ENCODE data around the gene CCDC187. TPM values are rescaled to one million over a fixed set of nuclear protein-coding genes. Genes with fewer than 3 reads are reported as not detected.

CCDC187 gene
- total RNA-seq, 4 donors from 2014 or later = 0.20 TPM; not detected in 3

- 64 to 75% methylated on average over 3 of the region's 4 CpGs for WGBS, 2 donors
- peaks cover 0 to 13% (median 4%) of the 10 kb centered on the region in 4 donors for H3K4me1 ChIP-seq
Measured at GRCh38 chr9:136259517-136259813, 44.4 kb downstream of the CCDC187 start.

GRCh38 chr9:136258786-136259516, 44.9 kb downstream of the CCDC187 start:
- no peak overlapping the region for H3K27ac ChIP-seq
- H3K4me1 ChIP-seq = peaks cover 0 to 15% (median 4%) of the 10 kb centered on the region in 4 donors
- WGBS, 2 donors = 77 to 80% methylated on average over 22 of the region's 22 CpGs
- H3K27me3 ChIP-seq = peaks cover 0 to 13% of the 10 kb centered on the region in 2 donors
- H3K36me3 ChIP-seq = no peaks in the 10 kb centered on the region
- no peak for DNase-seq (ENCODE audit: low spot score in 2 of 2)
- TF ChIP-seq POLR2A (IDR thresholded peaks at IDR 0.05) (no peak), CTCF (IDR thresholded peaks at IDR 0.05) (no peak), EP300 (IDR thresholded peaks at IDR 0.05) (no peak)
- no peaks in the 10 kb centered on the region for H3K9me3 ChIP-seq
- H3K4me3 ChIP-seq = no peak overlapping the region

More at GRCh38 chr9:136259517-136259813, 44.4 kb downstream of the CCDC187 start:
- H3K27ac ChIP-seq = no peak overlapping the region
- H3K4me3 ChIP-seq = no peak overlapping the region
- no peak for DNase-seq (ENCODE audit: low spot score in 2 of 2)
- no peak for TF ChIP-seq EP300 (IDR thresholded peaks at IDR 0.05)
- no peak for TF ChIP-seq POLR2A (IDR thresholded peaks at IDR 0.05)
- TF ChIP-seq CTCF (IDR thresholded peaks at IDR 0.05) = no peak
- no peaks in the 10 kb centered on the region for H3K9me3 ChIP-seq
- H3K27me3 ChIP-seq = peaks cover 0 to 13% of the 10 kb centered on the region in 2 donors
- no peaks in the 10 kb centered on the region for H3K36me3 ChIP-seq

DNA sequence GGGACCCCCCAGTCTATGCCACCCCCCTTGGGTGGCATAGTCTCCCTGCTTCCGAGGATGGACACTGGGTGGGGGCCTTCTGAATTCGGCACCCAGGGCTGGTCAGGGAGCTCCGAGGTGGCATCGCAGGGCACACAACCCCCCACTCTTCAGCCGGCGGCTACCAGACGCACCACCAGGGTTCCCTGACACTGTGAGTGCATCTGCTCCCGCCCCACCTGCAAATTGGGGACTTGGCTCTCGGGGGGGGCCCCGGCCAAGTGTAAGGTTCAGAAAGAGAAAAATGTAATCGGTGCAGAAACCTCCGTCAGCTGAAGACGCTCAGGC, 45.6 kb downstream of the CCDC187 start:
- Histone ChIP-seq H3K27ac (no peak overlapping the region), H3K9me3 (no peaks in the 10 kb centered on the region), H3K27me3 (peaks cover 0 to 14% of the 10 kb centered on the region in 2 donors), H3K36me3 (no peaks in the 10 kb centered on the region), H3K4me1 (peaks cover 0 to 15% (median 4%) of the 10 kb centered on the region in 4 donors), H3K4me3 (no peak overlapping the region)
- DNase-seq (ENCODE audit: low spot score in 2 of 2) = no peak
- WGBS, 2 donors = 82 to 84% methylated on average over 13 of the region's 13 CpGs
- no peak for TF ChIP-seq EP300 (IDR thresholded peaks at IDR 0.05)
- no peak for TF ChIP-seq CTCF (IDR thresholded peaks at IDR 0.05)
- TF ChIP-seq POLR2A (IDR thresholded peaks at IDR 0.05) = no peak

- TF ChIP-seq POLR2A (IDR thresholded peaks at IDR 0.05) (no peak), CTCF (IDR thresholded peaks at IDR 0.05) (no peak), EP300 (IDR thresholded peaks at IDR 0.05) (no peak)
- peaks cover 0 to 15% (median 4%) of the 10 kb centered on the region in 4 donors for H3K4me1 ChIP-seq
- 77 to 79% methylated on average over 34 to 38 of the region's 39 CpGs for WGBS, 2 donors
- no peaks in the 10 kb centered on the region for H3K36me3 ChIP-seq
- H3K27me3 ChIP-seq = peaks cover 0 to 21% of the 10 kb centered on the region in 2 donors
- DNase-seq (ENCODE audit: low spot score in 2 of 2) = no peak
- no peak overlapping the region for H3K4me3 ChIP-seq
- H3K27ac ChIP-seq = no peak overlapping the region
- no peaks in the 10 kb centered on the region for H3K9me3 ChIP-seq
Measured at GRCh38 chr9:136257381-136258298, 46.3 kb downstream of the CCDC187 start.

All from tibial nerve (tissue), 4 donors.